IMR-90 (cell line): ENCODE measurements around the gene EPHA10. TPM values are rescaled to one million over a fixed set of nuclear protein-coding genes. Genes with fewer than 3 reads are reported as not detected.

Source experiments
- ATAC-seq: fragments of 200-7000 bp; cut with Tn5 transposase; 2 replicates; pipeline ENCODE4 v1.9.1; 2020; ENCODE audit warnings: low read depth, mild to moderate bottlenecking, moderate library complexity
- BruUV-seq: library from RNA; stranded (reverse); fragments of 400-500 nt; replicated peaks from 2 replicates; lab custom pipeline; 2021; lab: Mats Ljungman, UMichigan
- CTCF ChIA-PET: fragments of 300-600 bp; formaldehyde crosslinking; extraction: SDS; loops from one replicate; lab custom pipeline; 2021; ENCODE audit warnings: antibody characterized with exemption; lab: Yijun Ruan, JAX
- POLR2A ChIA-PET: fragments of 300-600 bp; sonication (Branson Sonifier 250); formaldehyde crosslinking; loops from one replicate; lab custom pipeline; 2022; ENCODE audit warnings: antibody characterized with exemption; ENCODE audit not compliant: unreplicated experiment; lab: Charles Lee
- DNase-seq: peaks from one replicate; pipeline ENCODE4 v3.0.0; 2013
- H2AFZ ChIP-seq: replicated peaks from 2 replicates; pipeline ENCODE3; 2013; ENCODE audit warnings: low read length, mild to moderate bottlenecking; ENCODE audit not compliant: poor library complexity
- H2AK5ac ChIP-seq: 2 replicates; pipeline ENCODE4 v1.6.1; 2013; ENCODE audit warnings: low read depth, low read length, inconsistent platforms
- H2AK9ac ChIP-seq: replicated peaks from 2 replicates; pipeline ENCODE3; 2013; ENCODE audit warnings: mild to moderate bottlenecking, low read depth, low read length, moderate library complexity; ENCODE audit not compliant: poor library complexity
- H2BK120ac ChIP-seq: 2 replicates; pipeline ENCODE4 v1.6.1; 2013; ENCODE audit warnings: low read depth, low read length, inconsistent platforms
- H2BK15ac ChIP-seq: 3 replicates; pipeline ENCODE4 v1.6.1; 2013; ENCODE audit warnings: low read depth, low read length, inconsistent platforms
- H2BK20ac ChIP-seq: 2 replicates; pipeline ENCODE4 v1.6.1; 2013; ENCODE audit warnings: low read depth, mild to moderate bottlenecking, inconsistent platforms, low read length, moderate library complexity
- H2BK5ac ChIP-seq: 2 replicates; pipeline ENCODE4 v1.6.1; 2013; ENCODE audit warnings: mild to moderate bottlenecking, low read depth, low read length, inconsistent platforms; ENCODE audit not compliant: poor library complexity, severe bottlenecking
- H3K14ac ChIP-seq: replicated peaks from 2 replicates; pipeline ENCODE4 v1.6.1; 2013; ENCODE audit warnings: low read depth, low read length, inconsistent platforms
- H3K18ac ChIP-seq: 2 replicates; pipeline ENCODE4 v1.6.1; 2013; ENCODE audit warnings: low read depth, low read length, control low read depth
- H3K23ac ChIP-seq: 2 replicates; pipeline ENCODE4 v1.6.1; 2013; ENCODE audit warnings: low read depth, low read length, inconsistent platforms
- H3K27ac ChIP-seq: 2 replicates; pipeline ENCODE4 v1.5.1; 2013; ENCODE audit warnings: mild to moderate bottlenecking, control low read depth, low read length; ENCODE audit not compliant: insufficient read depth
- H3K27me3 ChIP-seq: 2 replicates; pipeline ENCODE4 v1.6.1; 2013; ENCODE audit warnings: low read length; ENCODE audit not compliant: control insufficient read depth, insufficient read depth
- H3K36me3 ChIP-seq: 2 replicates; pipeline ENCODE4 v1.6.1; 2013; ENCODE audit warnings: low read length, mixed read lengths; ENCODE audit not compliant: control insufficient read depth, insufficient read depth
- H3K4ac ChIP-seq: 2 replicates; pipeline ENCODE4 v1.6.1; 2013; ENCODE audit warnings: low read depth, low read length, inconsistent platforms
- H3K4me1 ChIP-seq: 2 replicates; pipeline ENCODE4 v1.6.1; 2013; ENCODE audit warnings: low read length, mixed read lengths; ENCODE audit not compliant: control insufficient read depth, insufficient read depth
- H3K4me2 ChIP-seq: 2 replicates; pipeline ENCODE4 v1.6.1; 2013; ENCODE audit warnings: low read depth, mild to moderate bottlenecking, control low read depth, low read length, moderate library complexity
- H3K4me3 ChIP-seq: 2 replicates; pipeline ENCODE4 v1.5.1; 2013; ENCODE audit warnings: low read depth, mild to moderate bottlenecking, control low read depth, low read length, moderate library complexity; ENCODE audit not compliant: insufficient read depth
- H3K56ac ChIP-seq: 2 replicates; pipeline ENCODE4 v1.6.1; 2013; ENCODE audit warnings: low read length, inconsistent platforms; ENCODE audit not compliant: insufficient read depth; ENCODE audit errors: extremely low read depth
- H3K79me1 ChIP-seq, 2 experiments: 2 replicates each; pipeline ENCODE4 v1.6.1; 2013; ENCODE audit warnings: low read length in 2 of 2, inconsistent platforms in 1 of 2, low read depth in 1 of 2
- H3K9ac ChIP-seq: 2 replicates; pipeline ENCODE4 v1.6.1; 2013; ENCODE audit warnings: low read depth, low read length, control low read depth
- H3K9me1 ChIP-seq: 2 replicates; pipeline ENCODE4 v1.6.1; 2013; ENCODE audit warnings: low read length, inconsistent platforms; ENCODE audit not compliant: insufficient read depth
- H3K9me3 ChIP-seq: 2 replicates; pipeline ENCODE4 v1.6.1; 2013; ENCODE audit warnings: low read length; ENCODE audit not compliant: control insufficient read depth, insufficient read depth
- H4K20me1 ChIP-seq: 2 replicates; pipeline ENCODE4 v1.6.1; 2013; ENCODE audit warnings: low read length, inconsistent platforms; ENCODE audit not compliant: insufficient read depth
- H4K5ac ChIP-seq: 2 replicates; pipeline ENCODE4 v1.6.1; 2013; ENCODE audit warnings: mild to moderate bottlenecking, low read depth, low read length, control low read depth
- H4K8ac ChIP-seq, 2 experiments: 2 replicates each; pipeline ENCODE4 v1.6.1; 2013; ENCODE audit warnings: low read depth in 2 of 2, low read length in 2 of 2, control low read depth in 1 of 2, inconsistent platforms in 1 of 2
- H4K91ac ChIP-seq: 2 replicates; pipeline ENCODE4 v1.6.1; 2013; ENCODE audit warnings: low read depth, low read length, inconsistent platforms; ENCODE audit not compliant: insufficient read depth
- BHLHE40 ChIP-seq: fragments of 150-350 bp; IDR thresholded peaks from 2 replicates; pipeline ENCODE4 v1.6.1; 2016; ENCODE audit warnings: mild to moderate bottlenecking, low read depth, low read length
- CEBPB ChIP-seq: IDR thresholded peaks from 2 replicates; pipeline ENCODE4 v1.6.1; 2012; ENCODE audit warnings: low read depth, low read length, improper control_type of control experiment
- CHD1 ChIP-seq: IDR thresholded peaks from 2 replicates; pipeline ENCODE4 v1.6.1; 2012; ENCODE audit warnings: low read depth, low read length, improper control_type of control experiment
- CTCF ChIP-seq: conservative IDR thresholded peaks from 2 replicates; pipeline ENCODE4 v1.5.1; 2012; ENCODE audit warnings: mild to moderate bottlenecking, low read depth, low read length, improper control_type of control experiment
- FOS ChIP-seq: fragments of 150-350 bp; IDR thresholded peaks from 2 replicates; pipeline ENCODE4 v1.6.1; 2016; ENCODE audit warnings: low read depth, low read length
- MAFK ChIP-seq: IDR thresholded peaks from 2 replicates; pipeline ENCODE4 v1.6.1; 2012; ENCODE audit warnings: low read depth, low read length, improper control_type of control experiment
- MAZ ChIP-seq: IDR thresholded peaks from 2 replicates; pipeline ENCODE4 v1.6.1; 2012; ENCODE audit warnings: low read depth, mild to moderate bottlenecking, low read length, improper control_type of control experiment, moderate library complexity, borderline replicate concordance
- MXI1 ChIP-seq: IDR thresholded peaks from 2 replicates; pipeline ENCODE4 v1.6.1; 2012; ENCODE audit warnings: low read depth, mild to moderate bottlenecking, low read length, moderate library complexity, borderline replicate concordance
- NFE2L2 ChIP-seq: fragments of 150-350 bp; IDR thresholded peaks from 2 replicates; pipeline ENCODE4 v1.6.1; 2016; ENCODE audit warnings: low read depth, mild to moderate bottlenecking, low read length
- POLR2A ChIP-seq: IDR thresholded peaks from 2 replicates; pipeline ENCODE4 v1.6.1; 2012; ENCODE audit warnings: mild to moderate bottlenecking, low read depth, low read length
- RAD21 ChIP-seq: IDR thresholded peaks from 2 replicates; pipeline ENCODE4 v1.6.1; 2012; ENCODE audit warnings: low read length, improper control_type of control experiment
- RCOR1 ChIP-seq: IDR thresholded peaks from 2 replicates; pipeline ENCODE4 v1.6.1; 2012; ENCODE audit warnings: mild to moderate bottlenecking, low read length, improper control_type of control experiment; ENCODE audit not compliant: insufficient replicate concordance
- RFX5 ChIP-seq: IDR thresholded peaks from 2 replicates; pipeline ENCODE4 v1.8.0; 2012; ENCODE audit warnings: low read depth, mild to moderate bottlenecking, low read length, moderate library complexity
- SMC3 ChIP-seq: fragments of 150-350 bp; IDR thresholded peaks from 2 replicates; pipeline ENCODE4 v1.6.1; 2016; ENCODE audit warnings: low read depth, mild to moderate bottlenecking, antibody characterized with exemption, low read length, moderate library complexity
- USF2 ChIP-seq: fragments of 150-350 bp; IDR thresholded peaks from 2 replicates; pipeline ENCODE4 v1.6.1; 2017; ENCODE audit warnings: mild to moderate bottlenecking, antibody characterized with exemption, low read length, low read depth
- WGBS, 2 experiments: methylation state at CpG; one replicate each; pipeline versions ENCODE4 v1.1.5 to v1.1.7; 2013; ENCODE audit warnings: missing lambda C conversion rate in 2 of 2; ENCODE audit not compliant: insufficient read length in 1 of 2; ENCODE audit errors: extremely low coverage in 2 of 2; 5-methylcytosine and 5-hydroxymethylcytosine counted together
- dilution Hi-C: fragments of 300-500 bp; cut with HindIII; formaldehyde crosslinking; loops from one replicate; pipeline ENCODE4 v1.14.3; 2018; ENCODE audit warnings: low sequenced_read_pairs; ENCODE audit not compliant: unreplicated experiment
- in situ Hi-C: fragments of 300-500 bp; cut with MboI; formaldehyde crosslinking; loops from 3 replicates; pipeline ENCODE4 v1.14.3; 2019; ENCODE audit warnings: low sequenced_read_pairs, inconsistent platforms, mixed read lengths
- intact Hi-C: fragments of 100-400 bp; cut with micrococcal nuclease; formaldehyde crosslinking; loops from 2 replicates; pipeline ENCODE4 v1.10.0; 2022
- polyA plus RNA-seq, 3 experiments: library from polyadenylated mRNA; depleted of rRNA; stranded (reverse); fragments of >200 nt; gene quantifications; 2 replicates each; pipeline ENCODE4 v1.2.3, GENCODE V29; 2012; ENCODE audit warnings: low replicate concordance in 1 of 3
- total RNA-seq: library from RNA; depleted of rRNA; stranded (reverse); fragments of >200 nt; gene quantifications from 2 replicates; pipeline ENCODE4 v1.2.3, GENCODE V29; 2012
- TF ChIP-seq, protein P1 (sequence below): fragments of 150-350 bp; IDR thresholded peaks from 2 replicates; pipeline ENCODE4 v1.6.1; 2016; ENCODE audit warnings: low read depth, mild to moderate bottlenecking, low read length, moderate library complexity, borderline replicate concordance

The EPHA10 gene
- total and polyA plus RNA-seq, 2 of the 4 experiments (the other 2 are of a cell fraction): not detected

DNA sequence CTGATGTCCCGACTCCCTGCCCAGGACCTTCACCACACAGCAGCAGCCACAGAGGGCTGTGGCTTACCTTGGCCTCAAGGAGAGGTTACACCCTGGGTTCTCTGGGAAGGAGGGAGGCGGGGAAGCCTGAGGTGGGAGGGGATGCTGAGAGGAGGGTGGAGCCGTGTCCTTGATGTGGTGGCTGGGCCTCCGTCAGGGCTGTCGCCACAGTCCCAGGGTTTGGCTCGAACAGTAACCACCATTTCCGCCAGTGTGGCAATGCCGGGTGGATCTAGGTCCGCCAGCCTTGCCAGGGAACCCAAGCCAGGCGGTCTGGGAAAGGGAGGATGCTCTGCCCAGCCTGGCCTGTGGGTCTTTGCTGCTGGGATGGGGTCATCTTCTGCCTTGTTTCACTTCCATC is 91.0 kb downstream of the EPHA10 start:
- Histone ChIP-seq H3K9me3 (no peaks in the 10 kb centered on the region), H2BK15ac (no peak overlapping the region), H3K14ac (no peak overlapping the region), H3K23ac (no peak overlapping the region), H3K36me3 (no peaks in the 10 kb centered on the region), H2AK5ac (no peak overlapping the region), H2BK5ac (no peak overlapping the region), H3K18ac (no peak overlapping the region), H3K9me1 (no peaks in the 10 kb centered on the region), H2AFZ (peak overlapping the region; percentile 51), H3K27ac (no peak overlapping the region), H3K4me2 (no peak overlapping the region), H4K91ac (no peak overlapping the region), H3K56ac (no peak overlapping the region), H2BK20ac (no peak overlapping the region), H4K20me1 (no peaks in the 10 kb centered on the region), H3K79me1 (no peaks in the 10 kb centered on the region), H3K4me1 (no peaks in the 10 kb centered on the region), H3K4me3 (no peak overlapping the region), H3K27me3 (peaks cover 49% of the 10 kb centered on the region), H4K5ac (no peak overlapping the region), H2BK120ac (no peak overlapping the region), H3K4ac (no peak overlapping the region), H3K9ac (no peak overlapping the region), H2AK9ac (no peak overlapping the region), H4K8ac (no peak overlapping the region)
- DNase-seq: no peak
- POLR2A ChIA-PET: no interaction called here
- ATAC-seq: no peak
- no TSS peak for BruUV-seq
- no peak for TF ChIP-seq SMC3
- TF ChIP-seq BHLHE40: no peak
- TF ChIP-seq POLR2A: no peak
- TF ChIP-seq MXI1: no peak
- no peak for TF ChIP-seq FOS
- no peak for TF ChIP-seq MAFK
- TF ChIP-seq, protein P1, sequence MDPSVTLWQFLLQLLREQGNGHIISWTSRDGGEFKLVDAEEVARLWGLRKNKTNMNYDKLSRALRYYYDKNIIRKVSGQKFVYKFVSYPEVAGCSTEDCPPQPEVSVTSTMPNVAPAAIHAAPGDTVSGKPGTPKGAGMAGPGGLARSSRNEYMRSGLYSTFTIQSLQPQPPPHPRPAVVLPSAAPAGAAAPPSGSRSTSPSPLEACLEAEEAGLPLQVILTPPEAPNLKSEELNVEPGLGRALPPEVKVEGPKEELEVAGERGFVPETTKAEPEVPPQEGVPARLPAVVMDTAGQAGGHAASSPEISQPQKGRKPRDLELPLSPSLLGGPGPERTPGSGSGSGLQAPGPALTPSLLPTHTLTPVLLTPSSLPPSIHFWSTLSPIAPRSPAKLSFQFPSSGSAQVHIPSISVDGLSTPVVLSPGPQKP: no peak
- TF ChIP-seq MAZ: no peak
- no peak for TF ChIP-seq CEBPB
- TF ChIP-seq USF2: no peak
- TF ChIP-seq RCOR1: no peak
- no peak for TF ChIP-seq RAD21
- TF ChIP-seq RFX5: no peak
- no peak for TF ChIP-seq CHD1
- no peak for TF ChIP-seq NFE2L2
- no peak for TF ChIP-seq CTCF
- no CpG with 5 or more reads among the region's 10 CpGs for WGBS, 2 experiments
- CTCF ChIA-PET: interaction anchor here (2.1 kb wide), 1 partner anchor 8 kb away, joined by 6 read pairs; no protein-coding TSS in a partner anchor
- in situ Hi-C loops: loop anchor here (5.0 kb wide), 1 partner anchor 67 kb away; no protein-coding TSS in a partner anchor
- intact Hi-C loops: no loop called here
- dilution Hi-C loops: no loop called here
